B cell (primary cell): ENCODE data around the gene CASKIN2. TPM values are rescaled to one million over a fixed set of nuclear protein-coding genes. Genes with fewer than 3 reads are reported as not detected.

Experiments
- ATAC-seq: fragments of 200-7000 bp; cut with Tn5 transposase; one replicate; pipeline ENCODE4 v1.10.0; 2021; ENCODE audit warnings: low read depth, mild to moderate bottlenecking, moderate number of reproducible peaks, moderate library complexity
- CTCF ChIA-PET: fragments of 350-600 bp; sonication (Branson Sonifier 250); formaldehyde crosslinking; loops from one replicate; lab custom pipeline; 2021; ENCODE audit warnings: antibody characterized with exemption, inconsistent platforms; lab: Charles Lee
- POLR2A ChIA-PET: fragments of 350-600 bp; sonication (Branson Sonifier 250); formaldehyde crosslinking; loops from one replicate; lab custom pipeline; 2021; ENCODE audit warnings: antibody characterized with exemption; lab: Charles Lee
- DNase-seq: peaks from one replicate; pipeline ENCODE4 v3.0.0; 2013
- H2AFZ ChIP-seq: 2 replicates; pipeline ENCODE4 v1.6.1; 2012; ENCODE audit warnings: mild to moderate bottlenecking, low read depth, low read length; ENCODE audit not compliant: insufficient read depth, poor library complexity, severe bottlenecking
- H3K27ac ChIP-seq, 2 donors: 1 replicate in 1 of 2; 2 replicates in 1 of 2; pipeline ENCODE4 v1.5.1; 2012 to 2013; ENCODE audit warnings: low read length in 2 of 2, mild to moderate bottlenecking in 2 of 2, moderate library complexity in 1 of 2
- H3K27me3 ChIP-seq, 4 experiments: fragments of 200-600 bp in 1 of 4; sonication (generic) in 1 of 4; replicated peaks in 1 of 4; 1 replicate in 2 of 4; 2 replicates in 2 of 4; pipeline versions ENCODE4 v1.6.1 to v1.7.0; 2013 to 2016; ENCODE audit warnings: low read length in 3 of 4, mild to moderate bottlenecking in 2 of 4, mixed read lengths in 1 of 4, moderate library complexity in 1 of 4; ENCODE audit not compliant: insufficient read depth in 4 of 4, control insufficient read depth in 3 of 4; ENCODE audit errors: control extremely low read depth in 1 of 4
- H3K36me3 ChIP-seq, 2 experiments: replicated peaks in 1 of 2; 1 replicate in 1 of 2; 2 replicates in 1 of 2; pipeline versions ENCODE4 v1.6.1 to v1.7.1; 2013; ENCODE audit warnings: low read length in 1 of 2; ENCODE audit not compliant: insufficient read depth in 2 of 2, control insufficient read depth in 1 of 2; ENCODE audit errors: control extremely low read depth in 1 of 2, extremely low read depth in 1 of 2
- H3K4me1 ChIP-seq, 2 donors: fragments of 200-600 bp in 1 of 2; sonication (generic) in 1 of 2; 1 replicate in 1 of 2; 2 replicates in 1 of 2; pipeline versions ENCODE4 v1.5.1 to v1.6.1; 2013 to 2017; ENCODE audit warnings: low read length in 2 of 2; ENCODE audit not compliant: control insufficient read depth in 2 of 2, insufficient read depth in 2 of 2
- H3K4me2 ChIP-seq: replicated peaks from 2 replicates; pipeline ENCODE3; 2012; ENCODE audit warnings: mild to moderate bottlenecking, low read depth, low read length; ENCODE audit not compliant: poor library complexity, severe bottlenecking
- H3K4me3 ChIP-seq, 5 experiments: fragments of 200-600 bp in 1 of 5; sonication (generic) in 1 of 5; 1 replicate in 3 of 5; 2 replicates in 2 of 5; pipeline versions ENCODE4 v1.5.1 to v1.7.0; 2011 to 2016; ENCODE audit warnings: low read length in 4 of 5, mild to moderate bottlenecking in 4 of 5, low read depth in 2 of 5, control low read depth in 1 of 5, moderate library complexity in 1 of 5; ENCODE audit not compliant: insufficient read depth in 1 of 5; ENCODE audit errors: control extremely low read depth in 1 of 5, extremely low read depth in 1 of 5
- H3K79me2 ChIP-seq: fragments of 200-600 bp; sonication (generic); one replicate; pipeline ENCODE4 v1.6.0; 2016; ENCODE audit warnings: low read length; ENCODE audit not compliant: control insufficient read depth, insufficient read depth
- H3K9ac ChIP-seq: fragments of 200-600 bp; sonication (generic); 2 replicates; pipeline ENCODE4 v1.6.1; 2017; ENCODE audit warnings: mild to moderate bottlenecking, low read length, moderate library complexity
- H3K9me3 ChIP-seq, 3 donors: one replicate each; pipeline versions ENCODE4 v1.6.1 to v1.7.1; 2013; ENCODE audit warnings: low read length in 2 of 3; ENCODE audit not compliant: control insufficient read depth in 2 of 3, insufficient read depth in 1 of 3; ENCODE audit errors: control extremely low read depth in 1 of 3
- H4K20me1 ChIP-seq: 2 replicates; pipeline ENCODE4 v1.6.0; 2012; ENCODE audit warnings: mild to moderate bottlenecking, low read length; ENCODE audit not compliant: insufficient read depth, control insufficient read depth, poor library complexity, severe bottlenecking
- H3K27ac Mint-ChIP-seq: one replicate; pipeline ENCODE4 v1.8.0; 2021; ENCODE audit warnings: mixed read lengths
- H3K27me3 Mint-ChIP-seq: one replicate; pipeline ENCODE4 v1.8.0; 2021; ENCODE audit warnings: mixed read lengths
- H3K4me1 Mint-ChIP-seq: one replicate; pipeline ENCODE4 v1.8.0; 2021; ENCODE audit warnings: mixed read lengths
- H3K4me3 Mint-ChIP-seq: one replicate; pipeline ENCODE4 v1.8.0; 2021; ENCODE audit warnings: mixed read lengths
- H3K9me3 Mint-ChIP-seq: one replicate; pipeline ENCODE4 v1.8.0; 2022; ENCODE audit warnings: mixed read lengths; ENCODE audit not compliant: insufficient read depth
- CTCF ChIP-seq: fragments of 200-600 bp; IDR thresholded peaks from one replicate; pipeline ENCODE4 v1.8.0; 2022; ENCODE audit warnings: antibody characterized with exemption, mild to moderate bottlenecking
- EZH2 ChIP-seq: IDR thresholded peaks from 2 replicates; pipeline ENCODE4 v1.6.1; 2012; ENCODE audit warnings: borderline replicate concordance, low read depth, mild to moderate bottlenecking, moderate library complexity, low read length; ENCODE audit not compliant: insufficient read depth, poor library complexity, severe bottlenecking
- WGBS: methylation state at CpG from one replicate; pipeline ENCODE4 v1.1.5; 2013; ENCODE audit warnings: missing lambda C conversion rate; ENCODE audit not compliant: insufficient coverage; 5-methylcytosine and 5-hydroxymethylcytosine counted together
- intact Hi-C: fragments of 100-400 bp; cut with micrococcal nuclease; formaldehyde crosslinking; loops from one replicate; pipeline ENCODE4 v1.10.0; 2022
- polyA plus RNA-seq: library from polyadenylated mRNA; depleted of rRNA; stranded (reverse); fragments of >200 nt; gene quantifications from 2 replicates; pipeline ENCODE4 v1.2.3, GENCODE V29; 2012
- total RNA-seq, 2 donors: library from RNA; stranded (reverse); fragments of 120-200 nt in 1 of 2; gene quantifications; 1 replicate in 1 of 2; 2 replicates in 1 of 2; pipeline versions ENCODE4 v1.2.3 to v1.2.4, GENCODE V29; 2013 to 2022

Gene CASKIN2
- total and polyA plus RNA-seq, 2 donors (not counting 1 experiment from before 2014, with no cell fraction given): 0.37 to 1.00 TPM

- H3K9ac ChIP-seq: peak overlapping the region; percentile 88
Observed at GRCh38 chr17:75524269-75524969, 9.1 kb upstream of the CASKIN2 start.

More at GRCh38 chr17:75524269-75524969, 9.1 kb upstream of the CASKIN2 start:
- peak overlapping the region; percentile 78 for H3K4me3 Mint-ChIP-seq
- Histone ChIP-seq H2AFZ (peak overlapping the region; percentile 95), H3K36me3 (no peaks in the 10 kb centered on the region), H3K9me3 (no peaks in the 10 kb centered on the region), H3K4me3 (peak overlapping the region in 4 of 5 experiments; percentile 72 to 80 (median 77)), H3K27ac (no peak overlapping the region), H3K4me1 (peaks cover 15 to 18% of the 10 kb centered on the region in 2 donors), H3K27me3 (peaks cover 0 to 7% (median 0%) of the 10 kb centered on the region in 4 experiments), H3K4me2 (peak overlapping the region; percentile 98), H3K79me2 (peaks cover 17% of the 10 kb centered on the region), H4K20me1 (peaks cover 7% of the 10 kb centered on the region)
- intact Hi-C loops: loop anchor here (2.0 kb wide), 2 partner anchors 68 to 98 kb away; partner anchors contain the start of gene TMEM94
- no peak overlapping the region for H3K27ac Mint-ChIP-seq
- CTCF ChIA-PET: interaction anchor here (0.7 to 2.2 kb wide), 7 partner anchors 8 to 97 kb away, joined by 3 to 24 read pairs (median 6); partner anchors contain the start of gene TSEN54
- no peak for ATAC-seq
- peaks cover 14% of the 10 kb centered on the region for H3K4me1 Mint-ChIP-seq
- 34% methylated on average over 23 of the region's 24 CpGs for WGBS
- POLR2A ChIA-PET: interaction anchor here (0.6 to 1.6 kb wide), 4 partner anchors 8 to 92 kb away, joined by 3 to 22 read pairs (median 4); partner anchors contain the start of gene TSEN54
- no peaks in the 10 kb centered on the region for H3K9me3 Mint-ChIP-seq
- DNase-seq: no peak
- TF ChIP-seq CTCF: no peak
- no peak for TF ChIP-seq EZH2
- no peaks in the 10 kb centered on the region for H3K27me3 Mint-ChIP-seq
